Endodermal cell (in vitro differentiated cells): ENCODE measurements around the gene GARIN5B. TPM values are rescaled to one million over a fixed set of nuclear protein-coding genes. Genes with fewer than 3 reads are reported as not detected.

Source experiments
- DNase-seq: peaks from one replicate; pipeline ENCODE4 v3.0.0-alpha.2; 2017
- H3K27ac ChIP-seq: 2 replicates; pipeline ENCODE4 v1.5.1; 2013; ENCODE audit warnings: mild to moderate bottlenecking, low read depth, low read length, moderate library complexity
- H3K27me3 ChIP-seq: 2 replicates; pipeline ENCODE4 v1.6.1; 2013; ENCODE audit warnings: mild to moderate bottlenecking, low read length, moderate library complexity; ENCODE audit not compliant: insufficient read depth, control insufficient read depth, poor library complexity, severe bottlenecking
- H3K36me3 ChIP-seq: 2 replicates; pipeline ENCODE4 v1.7.0; 2013; ENCODE audit warnings: mild to moderate bottlenecking, low read length, moderate library complexity; ENCODE audit not compliant: control insufficient read depth, insufficient read depth
- H3K4me1 ChIP-seq: one replicate; pipeline ENCODE4 v1.7.0; 2013; ENCODE audit warnings: low read length; ENCODE audit not compliant: control insufficient read depth, insufficient read depth
- H3K4me3 ChIP-seq: 2 replicates; pipeline ENCODE4 v1.5.1; 2013; ENCODE audit warnings: mild to moderate bottlenecking, low read length, moderate library complexity
- H3K9ac ChIP-seq: 2 replicates; pipeline ENCODE4 v1.6.1; 2013; ENCODE audit warnings: mild to moderate bottlenecking, low read length, moderate library complexity; ENCODE audit not compliant: poor library complexity, severe bottlenecking; ENCODE audit errors: extremely low read depth
- H3K9me3 ChIP-seq: 2 replicates; pipeline ENCODE4 v1.6.1; 2013; ENCODE audit warnings: mild to moderate bottlenecking, low read length, moderate library complexity; ENCODE audit not compliant: control insufficient read depth
- H3K27ac Mint-ChIP-seq: 2 replicates; pipeline ENCODE4 v1.8.0; 2020; ENCODE audit warnings: mixed read lengths
- H3K27me3 Mint-ChIP-seq: 2 replicates; pipeline ENCODE4 v1.8.0; 2021; ENCODE audit warnings: mild to moderate bottlenecking, mixed read lengths; ENCODE audit not compliant: insufficient read depth
- H3K36me3 Mint-ChIP-seq: 2 replicates; pipeline ENCODE4 v1.8.0; 2020; ENCODE audit warnings: low read depth, mixed read lengths
- H3K4me1 Mint-ChIP-seq: 2 replicates; pipeline ENCODE4 v1.8.0; 2020; ENCODE audit warnings: mixed read lengths
- H3K4me3 Mint-ChIP-seq: 2 replicates; pipeline ENCODE4 v1.8.0; 2020; ENCODE audit warnings: mild to moderate bottlenecking, moderate library complexity, mixed read lengths
- H3K9me3 Mint-ChIP-seq: 2 replicates; pipeline ENCODE4 v1.8.0; 2020; ENCODE audit warnings: mild to moderate bottlenecking, mixed read lengths
- WGBS, 2 experiments: methylation state at CpG; one replicate each; pipeline versions ENCODE4 v1.1.5 to v1.1.7; 2013; ENCODE audit warnings: missing lambda C conversion rate in 2 of 2, mixed read lengths in 1 of 2; ENCODE audit not compliant: insufficient coverage in 1 of 2, insufficient read length in 1 of 2; 5-methylcytosine and 5-hydroxymethylcytosine counted together
- total RNA-seq, 2 donors: library from RNA; stranded (reverse); fragmentation: NEBNext Ultra II Directional in 1 of 2; extraction: Animal tissue kit (Norgen Biotek cat#: 25700) in 1 of 2; gene quantifications; 2 replicates in 1 of 2; 3 replicates in 1 of 2; pipeline ENCODE4 v1.2.1, GENCODE V29; 2021
- TF ChIP-seq, protein P1 (sequence below): fragments of 200-600 bp; sonication (generic); conservative IDR thresholded peaks from 2 replicates; pipeline ENCODE4 v1.5.0; 2021; ENCODE audit warnings: antibody characterized with exemption, mild to moderate bottlenecking

Gene GARIN5B
- total RNA-seq, 2 donors from 2014 or later: 0.09 to 0.11 TPM

DNA sequence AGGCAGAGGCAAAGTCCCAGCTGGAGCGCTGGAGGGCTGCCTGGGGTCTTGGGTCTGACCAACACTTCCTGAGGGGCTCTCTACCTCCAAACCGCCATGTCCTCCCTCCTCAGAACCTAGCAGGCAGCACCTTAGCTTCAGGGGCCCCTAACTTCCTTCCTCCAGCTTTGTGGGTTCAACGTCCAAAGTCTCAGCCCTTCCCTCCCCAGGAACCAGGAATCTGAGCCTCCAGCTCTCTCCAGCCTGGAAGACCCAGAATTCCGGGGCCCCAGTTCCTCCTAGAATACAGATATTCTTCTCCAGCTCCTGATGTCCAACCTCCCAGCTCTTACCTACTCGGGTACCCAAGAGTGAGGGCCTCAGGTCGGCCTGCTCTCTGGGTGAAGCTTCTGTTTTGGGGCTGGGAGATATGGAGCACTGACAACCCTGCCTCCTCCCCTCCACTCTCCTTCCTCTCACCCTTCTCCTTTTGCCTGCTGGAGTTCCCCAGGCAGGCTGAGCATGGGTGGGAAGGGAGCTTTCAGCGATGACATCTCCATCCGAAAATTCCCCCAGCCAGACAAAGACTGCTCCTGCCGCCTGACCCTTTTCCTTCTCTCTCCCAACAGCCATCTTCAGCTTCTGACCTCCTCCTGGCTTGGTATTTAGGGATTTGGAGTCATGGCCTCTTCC lies 41.5 kb downstream of the GARIN5B start:
- peak overlapping the region; percentile 27 for H3K27ac Mint-ChIP-seq
- no peak overlapping the region for H3K4me3 Mint-ChIP-seq
- H3K27ac ChIP-seq: no peak overlapping the region

DNA sequence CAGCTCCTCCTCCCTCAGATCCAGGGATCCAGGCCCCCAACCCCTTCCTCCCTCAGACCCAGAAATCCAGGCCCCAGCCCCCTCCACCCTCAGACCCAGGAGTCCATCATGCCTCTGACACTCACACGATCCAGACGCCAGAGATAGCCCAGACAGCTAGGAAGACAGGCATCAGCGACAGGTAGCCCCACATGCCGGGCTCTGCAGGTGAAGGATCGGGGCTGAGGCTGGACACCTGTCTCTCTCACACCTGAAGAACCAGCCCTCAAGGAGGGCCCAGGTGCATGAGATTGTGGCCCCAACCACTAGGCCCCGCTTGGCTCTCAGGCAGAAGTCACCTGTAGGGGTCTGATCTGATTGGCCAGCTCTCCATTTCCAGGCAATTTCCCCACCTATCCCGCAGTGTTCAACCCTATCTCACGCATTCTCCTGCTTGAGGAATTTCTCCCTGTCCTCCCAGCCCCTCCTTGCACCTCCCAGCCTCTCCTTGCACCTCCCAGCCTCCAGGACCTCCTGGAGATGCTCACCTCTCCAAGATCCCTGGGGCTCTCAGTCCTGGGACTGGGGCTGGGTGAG lies 42.1 kb downstream of the GARIN5B start:
- no peak for DNase-seq
- no peaks in the 10 kb centered on the region for H3K36me3 Mint-ChIP-seq
- no peaks in the 10 kb centered on the region for H3K27me3 Mint-ChIP-seq
- Histone ChIP-seq H3K36me3 (no peaks in the 10 kb centered on the region), H3K27ac (no peak overlapping the region), H3K4me1 (peaks cover 8% of the 10 kb centered on the region), H3K9ac (no peak overlapping the region), H3K27me3 (no peaks in the 10 kb centered on the region), H3K9me3 (no peaks in the 10 kb centered on the region), H3K4me3 (no peak overlapping the region)
- H3K27ac Mint-ChIP-seq: peak overlapping the region; percentile 17
- WGBS, 2 experiments: 92 to 100% methylated on average over 4 to 8 of the region's 8 CpGs
- H3K4me3 Mint-ChIP-seq: no peak overlapping the region
- H3K4me1 Mint-ChIP-seq: peaks cover 24% of the 10 kb centered on the region
- TF ChIP-seq, protein P1, sequence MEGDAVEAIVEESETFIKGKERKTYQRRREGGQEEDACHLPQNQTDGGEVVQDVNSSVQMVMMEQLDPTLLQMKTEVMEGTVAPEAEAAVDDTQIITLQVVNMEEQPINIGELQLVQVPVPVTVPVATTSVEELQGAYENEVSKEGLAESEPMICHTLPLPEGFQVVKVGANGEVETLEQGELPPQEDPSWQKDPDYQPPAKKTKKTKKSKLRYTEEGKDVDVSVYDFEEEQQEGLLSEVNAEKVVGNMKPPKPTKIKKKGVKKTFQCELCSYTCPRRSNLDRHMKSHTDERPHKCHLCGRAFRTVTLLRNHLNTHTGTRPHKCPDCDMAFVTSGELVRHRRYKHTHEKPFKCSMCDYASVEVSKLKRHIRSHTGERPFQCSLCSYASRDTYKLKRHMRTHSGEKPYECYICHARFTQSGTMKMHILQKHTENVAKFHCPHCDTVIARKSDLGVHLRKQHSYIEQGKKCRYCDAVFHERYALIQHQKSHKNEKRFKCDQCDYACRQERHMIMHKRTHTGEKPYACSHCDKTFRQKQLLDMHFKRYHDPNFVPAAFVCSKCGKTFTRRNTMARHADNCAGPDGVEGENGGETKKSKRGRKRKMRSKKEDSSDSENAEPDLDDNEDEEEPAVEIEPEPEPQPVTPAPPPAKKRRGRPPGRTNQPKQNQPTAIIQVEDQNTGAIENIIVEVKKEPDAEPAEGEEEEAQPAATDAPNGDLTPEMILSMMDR: no peak
- no peaks in the 10 kb centered on the region for H3K9me3 Mint-ChIP-seq

More for the DNA sequence above, 41.5 kb downstream of the GARIN5B start:
- no peaks in the 10 kb centered on the region for H3K36me3 ChIP-seq
- WGBS, 2 experiments: 88 to 91% methylated on average over 4 to 8 of the region's 9 CpGs
- TF ChIP-seq, protein P1: no peak
- peaks cover 8% of the 10 kb centered on the region for H3K4me1 ChIP-seq
- Mint-ChIP-seq H3K9me3 (no peaks in the 10 kb centered on the region), H3K36me3 (no peaks in the 10 kb centered on the region), H3K27me3 (no peaks in the 10 kb centered on the region), H3K4me1 (peaks cover 24% of the 10 kb centered on the region)
- H3K27me3 ChIP-seq: no peaks in the 10 kb centered on the region
- no peak overlapping the region for H3K9ac ChIP-seq
- H3K9me3 ChIP-seq: no peaks in the 10 kb centered on the region
- no peak for DNase-seq
- no peak overlapping the region for H3K4me3 ChIP-seq

DNA sequence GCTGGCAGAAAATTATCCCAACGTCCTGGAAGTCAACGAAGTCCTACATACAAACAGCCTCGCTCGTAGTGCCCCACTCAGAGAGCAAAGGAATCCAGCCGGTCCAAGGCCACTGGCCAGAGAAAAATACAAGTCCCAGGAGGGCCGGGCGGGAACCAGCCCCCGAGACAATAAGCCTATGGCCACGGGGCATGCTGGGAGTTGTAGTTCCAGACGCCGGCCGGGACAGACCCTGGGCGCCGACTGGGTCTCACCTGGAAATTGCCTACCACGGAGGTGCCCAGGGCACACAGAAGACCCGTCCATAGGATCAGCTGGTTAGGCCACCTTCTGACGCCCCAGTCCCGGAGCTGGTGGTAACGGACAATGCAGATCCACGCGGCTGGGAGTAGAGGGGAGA lies 43.3 kb downstream of the GARIN5B start:
- Histone ChIP-seq H3K36me3 (no peaks in the 10 kb centered on the region), H3K4me3 (no peak overlapping the region), H3K9ac (no peak overlapping the region), H3K9me3 (no peaks in the 10 kb centered on the region), H3K27me3 (no peaks in the 10 kb centered on the region), H3K27ac (no peak overlapping the region), H3K4me1 (peaks cover 8% of the 10 kb centered on the region)
- Mint-ChIP-seq H3K27me3 (no peaks in the 10 kb centered on the region), H3K9me3 (no peaks in the 10 kb centered on the region), H3K36me3 (no peaks in the 10 kb centered on the region), H3K4me1 (peaks cover 24% of the 10 kb centered on the region), H3K27ac (peak overlapping the region; percentile 83), H3K4me3 (peak overlapping the region; percentile 55)
- DNase-seq: peak; percentile 95
- WGBS, 2 experiments: 20% methylated on average over 15 to 21 of the region's 21 CpGs
- TF ChIP-seq, protein P1: no peak
